Smooth muscle cell of the coronary artery (primary cell): ENCODE measurements around the gene COX6B1. TPM values are rescaled to one million over a fixed set of nuclear protein-coding genes. Genes with fewer than 3 reads are reported as not detected.

Experiments used
- total RNA-seq: library from RNA; depleted of rRNA; stranded (reverse); fragments of >200 nt; gene quantifications from 2 replicates; pipeline ENCODE4 v1.2.3, GENCODE V29; 2014; ENCODE audit warnings: low replicate concordance

COX6B1 gene
- total RNA-seq: 541 and 559 TPM in 2 replicates

GRCh38 chr19:35648017-35648961, at the start of gene COX6B1:
Gene COX6B1 (plus strand): TSS chr19:35648323. CDS start chr19:35651244, 2,921 bp downstream.

DNA sequence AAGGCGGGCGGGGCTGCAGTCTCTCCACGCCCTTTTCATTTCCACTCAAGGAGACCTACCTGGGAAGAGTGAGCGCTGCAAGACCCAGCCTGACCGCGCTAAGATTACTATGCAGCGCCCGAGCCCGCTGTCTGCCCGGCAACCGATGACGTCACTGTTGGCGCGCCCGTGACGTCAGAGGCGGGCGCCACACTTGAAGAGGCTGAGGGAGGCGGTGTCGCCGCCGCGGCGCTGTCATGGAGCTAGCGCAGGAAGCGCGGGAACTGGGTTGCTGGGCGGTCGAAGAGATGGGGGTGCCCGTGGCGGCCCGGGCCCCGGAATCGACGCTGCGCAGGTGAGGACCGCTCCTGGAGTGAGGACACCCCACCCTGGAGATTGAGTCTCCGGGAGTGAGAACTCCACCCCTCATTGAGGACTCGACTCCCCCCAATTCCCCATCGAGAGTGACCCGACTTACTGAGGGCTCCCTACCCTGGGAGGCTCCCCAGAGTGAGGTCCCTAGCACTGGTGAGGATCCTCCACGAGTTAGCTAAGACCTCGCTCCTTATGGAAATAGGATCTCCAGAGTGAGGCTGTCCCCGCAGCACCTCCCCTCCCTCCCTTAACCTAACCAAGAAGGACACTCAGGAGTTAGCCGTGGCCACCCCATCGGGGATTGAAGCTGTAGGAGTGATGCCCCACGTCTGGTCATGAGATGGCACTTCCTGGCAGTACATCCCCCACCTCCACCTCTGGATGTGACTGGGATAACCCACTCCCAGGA, 35.4 kb upstream of the COX6B1 start, which contains the start of gene HAUS5:
Gene HAUS5 (plus strand): TSS at position 177 of the 763 bp plus-strand sequence. CDS start 60 bp downstream, at position 237.

GRCh38 chr19:35628565-35629331, 19.4 kb upstream of the COX6B1 start, which contains the start of gene RBM42:
Gene RBM42 (plus strand): TSS chr19:35629036. CDS start chr19:35629154, 118 bp downstream.

GRCh38 chr19:35641515-35642151, 6.5 kb upstream of the COX6B1 start, which contains the start of gene ETV2:
Gene ETV2 (plus strand): TSS chr19:35641745. CDS start chr19:35642461, 716 bp downstream.

DNA sequence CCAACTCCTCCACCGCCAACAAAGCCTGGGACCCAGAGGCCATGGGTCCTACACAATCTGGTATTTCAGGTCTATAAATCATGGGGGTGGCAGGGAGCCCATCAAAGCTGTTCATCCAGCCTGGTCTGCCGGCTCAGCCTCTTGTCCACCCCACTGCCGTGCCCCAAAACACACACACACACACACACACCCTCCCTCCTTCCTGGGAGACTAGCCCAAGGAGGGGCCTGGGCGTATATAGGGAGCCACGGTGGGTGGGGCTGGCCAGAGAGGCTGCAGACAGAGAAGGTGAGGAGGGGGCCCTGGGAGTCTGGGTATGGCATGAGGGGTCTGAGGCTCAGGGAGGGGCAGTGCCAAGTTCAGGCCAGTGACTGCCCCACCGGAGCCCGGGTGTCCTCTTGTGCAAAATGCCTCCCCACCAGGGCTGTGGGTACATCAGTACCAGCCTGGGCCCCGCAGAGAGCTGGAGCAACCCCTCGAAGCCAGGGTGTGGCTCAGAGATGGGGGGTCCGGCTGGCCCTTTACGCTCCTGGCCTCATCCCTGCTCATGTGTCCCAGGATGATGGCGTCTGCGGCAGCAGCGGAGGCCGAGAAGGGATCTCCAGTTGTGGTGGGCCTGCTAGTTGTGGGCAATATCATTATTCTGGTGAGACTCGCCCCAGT, 18.3 kb downstream of the COX6B1 start, which contains the start of gene UPK1A:
Gene UPK1A (plus strand): TSS at position 267 of the 663 bp plus-strand sequence. CDS start 296 bp downstream, at position 563.

GRCh38 chr19:35704218-35704617, 56.1 kb downstream of the COX6B1 start, which contains the start of gene ZBTB32:
Gene ZBTB32 (plus strand): TSS chr19:35704558. CDS start chr19:35714627, 10,069 bp downstream.

Other genes with a start within 250 kb of the COX6B1 start
- gene FFAR2, start 200.1 kb upstream of the COX6B1 start, total RNA-seq: not detected in 2 replicates
- gene KRTDAP, start 157.9 kb upstream of the COX6B1 start, total RNA-seq: not detected in 2 replicates
- gene DMKN, start 134.7 kb upstream of the COX6B1 start, total RNA-seq: 0.38 and 49.4 TPM in 2 replicates
- 0.23 and 235 TPM in 2 replicates for gene SBSN, start 120.0 kb upstream of the COX6B1 start, total RNA-seq
- gene GAPDHS, start 114.9 kb upstream of the COX6B1 start, total RNA-seq: not detected in 2 replicates
- gene TMEM147, start 102.7 kb upstream of the COX6B1 start, total RNA-seq: 81.6 and 151 TPM in 2 replicates
- gene ATP4A, start 84.7 kb upstream of the COX6B1 start, total RNA-seq: not detected in 2 replicates
- gene PMIS2, start 62.1 kb upstream of the COX6B1 start, total RNA-seq: not detected in 2 replicates
- 1.9 and 6.3 TPM in 2 replicates for gene HAUS5, start 35.6 kb upstream of the COX6B1 start, total RNA-seq
- 20.2 and 35.9 TPM in 2 replicates for gene RBM42, start 19.3 kb upstream of the COX6B1 start, total RNA-seq
- 0.23 and 0.47 TPM in 2 replicates for gene ETV2, start 6.6 kb upstream of the COX6B1 start, total RNA-seq
- 0.08 TPM in 1 of 2 replicates, not detected in the other for gene UPK1A, start 18.2 kb downstream of the COX6B1 start, total RNA-seq
- gene ZBTB32, start 56.2 kb downstream of the COX6B1 start, total RNA-seq: not detected in 2 replicates
- gene KMT2B, start 69.7 kb downstream of the COX6B1 start, total RNA-seq: 3.3 and 4.0 TPM in 2 replicates
- gene IGFLR1, start 94.1 kb downstream of the COX6B1 start, total RNA-seq: 0.60 and 2.1 TPM in 2 replicates
- 4.9 and 6.1 TPM in 2 replicates for gene U2AF1L4, start 97.1 kb downstream of the COX6B1 start, total RNA-seq
- gene PSENEN, start 97.3 kb downstream of the COX6B1 start, total RNA-seq: 2.9 and 17.7 TPM in 2 replicates
- gene LIN37, start 100.3 kb downstream of the COX6B1 start, total RNA-seq: 4.4 and 13.0 TPM in 2 replicates
- 12.2 and 44.7 TPM in 2 replicates for gene HSPB6, start 108.7 kb downstream of the COX6B1 start, total RNA-seq
- gene PROSER3, start 109.9 kb downstream of the COX6B1 start, total RNA-seq: 0.47 and 3.0 TPM in 2 replicates
- 1.7 and 2.2 TPM in 2 replicates for gene ARHGAP33, start 127.2 kb downstream of the COX6B1 start, total RNA-seq
- gene PRODH2, start 164.5 kb downstream of the COX6B1 start, total RNA-seq: not detected in 2 replicates
- not detected in 2 replicates for gene NPHS1, start 204.2 kb downstream of the COX6B1 start, total RNA-seq
- not detected in 2 replicates for gene KIRREL2, start 208.6 kb downstream of the COX6B1 start, total RNA-seq
- gene APLP1, start 220.3 kb downstream of the COX6B1 start, total RNA-seq: 2.1 and 18.6 TPM in 2 replicates